HS-5 (cell line): ENCODE data around the gene TIMM10.
"Not testable (repeated sequence)": the region's sequence is repeated elsewhere in the genome, so short reads cannot be mapped to it uniquely, and the experiment has no call there.

Source experiments
- DNase-seq: peaks from one replicate; pipeline ENCODE4 v3.0.0-alpha.2; 2012; ENCODE audit warnings: low read depth

Gene TIMM10

GRCh38 chr11:57541169-57541568, 10.6 kb upstream of the TIMM10 start:
- DNase-seq = no peak

- no peak for DNase-seq
Observed at GRCh38 chr11:57539342-57539741, 8.8 kb upstream of the TIMM10 start.

- no peak for DNase-seq
Observed at GRCh38 chr11:57536947-57537619, 6.5 kb upstream of the TIMM10 start, which contains the start of gene SMTNL1. SMTNL1 (plus strand) TSS chr11:57537595; CDS start chr11:57542643, 5,048 bp downstream.

- DNase-seq = not testable (repeated sequence)
Observed at GRCh38 chr11:57534449-57534848, 3.9 kb upstream of the TIMM10 start.

- DNase-seq = no peak
Observed at GRCh38 chr11:57530215-57530595, 349 bp downstream of the TIMM10 start.

- no peak for DNase-seq
Observed at GRCh38 chr11:57529012-57529411, 1.5 kb downstream of the TIMM10 start.

GRCh38 chr11:57527056-57527631, 3.4 kb downstream of the TIMM10 start:
- no peak for DNase-seq

GRCh38 chr11:57523419-57523818, 7.1 kb downstream of the TIMM10 start:
- DNase-seq = no peak

GRCh38 chr11:57521116-57521515, 9.4 kb downstream of the TIMM10 start:
- DNase-seq = no peak

- DNase-seq = no peak
Observed at GRCh38 chr11:57516061-57516443, 14.5 kb downstream of the TIMM10 start.

GRCh38 chr11:57515332-57516060, 15.1 kb downstream of the TIMM10 start, which contains the start of gene SLC43A1:
SLC43A1 (minus strand) TSS chr11:57515702; CDS start chr11:57514111, 1,591 bp downstream.
- DNase-seq = no peak

GRCh38 chr11:57514538-57515331, 15.8 kb downstream of the TIMM10 start:
- no peak for DNase-seq

- no peak for DNase-seq
Observed at GRCh38 chr11:57513911-57514537, 16.5 kb downstream of the TIMM10 start.

- DNase-seq = no peak
Observed at GRCh38 chr11:57513452-57513795, 17.1 kb downstream of the TIMM10 start.

- DNase-seq = no peak
Observed at GRCh38 chr11:57512646-57513451, 17.7 kb downstream of the TIMM10 start.

- no peak for DNase-seq
Observed at GRCh38 chr11:57511741-57512430, 18.7 kb downstream of the TIMM10 start.

- no peak for DNase-seq
Observed at GRCh38 chr11:57508341-57509170, 22.0 kb downstream of the TIMM10 start.

GRCh38 chr11:57506522-57506921, 24.0 kb downstream of the TIMM10 start:
- DNase-seq = no peak

- DNase-seq = no peak
Observed at GRCh38 chr11:57504511-57504910, 26.0 kb downstream of the TIMM10 start.

- DNase-seq = no peak
Observed at GRCh38 chr11:57502870-57503269, 27.7 kb downstream of the TIMM10 start.
